NCI-H460 (cell line): ENCODE data around the gene DSC2. TPM values are rescaled to one million over a fixed set of nuclear protein-coding genes. Genes with fewer than 3 reads are reported as not detected.
"Not testable (repeated sequence)": the region's sequence is repeated elsewhere in the genome, so short reads cannot be mapped to it uniquely, and the experiment has no call there.

ENCODE experiments used
- DNase-seq: peaks from one replicate; pipeline ENCODE4 v3.0.0-alpha.2; 2016; ENCODE audit warnings: low read depth; ENCODE audit errors: extremely low read depth
- total RNA-seq: library from RNA; depleted of rRNA; stranded (reverse); fragments of >200 nt; shearing (Covaris generic); gene quantifications from 2 replicates; pipeline ENCODE4 v1.2.3, GENCODE V29; 2014; rRNA removed

The DSC2 gene
- total RNA-seq, 1 experiment from 2014 or later, result 15.1 TPM

DNA sequence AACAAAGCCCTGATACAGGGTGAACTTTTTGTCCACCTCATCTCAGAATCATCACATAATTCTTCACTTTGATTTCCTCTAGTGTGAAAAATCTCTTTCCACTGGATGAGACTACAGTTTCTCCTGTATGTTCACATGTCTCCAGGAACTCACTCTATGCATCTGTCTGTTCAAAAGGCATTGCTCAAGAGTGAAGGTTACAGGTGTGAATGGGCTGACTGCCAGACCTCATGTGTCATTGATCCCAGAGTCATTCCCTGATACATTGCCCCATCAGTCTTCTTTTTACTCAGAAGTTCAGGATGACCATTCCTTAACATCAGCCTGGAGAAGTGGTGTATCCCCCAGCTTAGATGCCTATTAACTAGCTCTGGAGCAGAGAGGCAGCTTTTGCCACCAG, 55.3 kb downstream of the DSC2 start:
- DNase-seq, result no peak

DNA sequence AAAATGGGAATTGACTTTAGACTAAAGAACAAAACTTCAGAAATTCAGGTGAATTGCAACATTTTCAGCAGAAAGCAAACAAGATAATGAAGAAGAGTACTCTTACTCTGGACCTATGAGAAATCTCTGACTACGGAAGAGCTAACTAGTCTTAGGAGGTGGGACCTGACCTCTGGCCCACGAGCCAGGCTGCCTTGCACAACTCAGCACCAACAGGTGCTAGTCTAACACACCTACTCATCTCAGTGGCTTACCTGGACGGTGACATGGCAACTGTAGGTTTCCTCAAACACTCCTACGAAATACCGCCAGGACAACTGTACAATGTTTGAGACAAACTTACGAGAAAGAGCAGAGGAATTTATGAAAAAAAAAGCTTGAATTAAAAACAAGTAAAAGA, 56.6 kb downstream of the DSC2 start:
- no peak for DNase-seq

DNA sequence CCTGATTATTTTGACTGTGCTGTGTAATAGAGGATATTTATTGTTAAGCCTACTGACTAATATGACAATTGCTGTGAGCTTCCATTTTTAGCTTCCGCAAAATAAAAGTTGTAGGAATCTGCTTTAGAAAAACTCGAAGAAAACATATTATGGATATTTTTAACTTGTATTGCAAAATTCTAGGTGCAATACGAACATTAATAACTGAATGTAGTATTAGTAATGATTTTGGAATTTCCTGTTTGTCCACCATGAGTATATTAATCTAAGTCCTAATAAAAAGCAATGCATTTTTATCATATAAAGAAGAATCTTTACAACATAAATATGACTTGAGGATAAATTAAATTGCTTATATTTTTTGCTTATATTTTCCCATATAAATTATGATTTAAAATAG, 57.3 kb downstream of the DSC2 start:
- no peak for DNase-seq

DNA sequence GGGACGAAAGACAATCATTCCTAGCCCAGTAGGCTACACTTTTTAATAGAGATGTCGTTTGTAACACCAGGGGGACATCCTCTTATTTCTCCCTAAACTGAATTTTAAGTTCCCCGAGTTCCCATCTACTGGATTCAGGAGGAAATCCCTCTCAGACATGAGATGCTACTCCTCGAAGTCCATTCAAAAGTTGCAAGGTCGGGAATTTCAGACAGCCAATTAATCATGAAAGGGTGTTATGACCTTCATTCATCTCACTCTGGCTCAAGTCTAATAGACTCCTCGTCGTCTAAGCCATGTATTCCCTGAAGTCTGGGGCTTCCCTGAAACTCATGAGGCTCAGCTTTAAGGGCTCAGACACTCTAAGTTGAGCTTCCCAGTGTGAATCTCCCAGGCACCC, 58.5 kb downstream of the DSC2 start:
- DNase-seq, result no peak

- DNase-seq, result peak; percentile 19
Measured at GRCh38 chr18:31042406-31043181, 59.6 kb downstream of the DSC2 start, which contains the start of gene DSC3. Gene DSC3 (minus strand): TSS chr18:31042742. CDS start chr18:31042660, 82 bp downstream.

GRCh38 chr18:31042084-31042405, 60.2 kb downstream of the DSC2 start:
- DNase-seq, result no peak

- no peak for DNase-seq
Measured at GRCh38 chr18:31041271-31042083, 60.7 kb downstream of the DSC2 start.

DNA sequence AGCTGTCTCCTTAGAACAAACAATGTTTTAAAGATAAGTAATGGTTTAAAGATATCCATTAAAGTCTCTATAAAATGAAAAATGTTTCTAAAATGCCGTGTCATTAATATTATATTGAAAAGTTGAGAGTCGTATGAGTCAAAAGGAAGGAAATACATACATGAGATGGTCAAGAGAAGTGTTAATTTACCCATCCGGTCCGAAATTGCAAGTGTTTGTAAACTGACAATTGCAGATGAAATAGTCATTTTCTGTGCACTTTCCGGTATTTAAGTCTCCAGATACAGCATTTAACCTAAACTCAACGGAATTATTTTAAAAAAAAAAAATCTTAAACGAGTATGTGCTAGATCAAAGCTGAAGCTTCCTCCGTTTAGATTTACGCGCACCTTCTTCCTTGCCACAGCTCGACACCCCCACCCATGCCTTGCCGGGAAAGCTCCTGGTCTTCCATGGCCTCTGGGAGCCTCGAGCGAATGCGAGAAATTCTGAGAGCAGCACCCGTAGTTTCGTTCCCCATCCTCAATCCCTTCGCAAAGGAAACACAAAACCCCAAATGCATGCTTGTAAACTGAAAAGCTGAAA, 61.4 kb downstream of the DSC2 start:
- DNase-seq, result no peak

DNA sequence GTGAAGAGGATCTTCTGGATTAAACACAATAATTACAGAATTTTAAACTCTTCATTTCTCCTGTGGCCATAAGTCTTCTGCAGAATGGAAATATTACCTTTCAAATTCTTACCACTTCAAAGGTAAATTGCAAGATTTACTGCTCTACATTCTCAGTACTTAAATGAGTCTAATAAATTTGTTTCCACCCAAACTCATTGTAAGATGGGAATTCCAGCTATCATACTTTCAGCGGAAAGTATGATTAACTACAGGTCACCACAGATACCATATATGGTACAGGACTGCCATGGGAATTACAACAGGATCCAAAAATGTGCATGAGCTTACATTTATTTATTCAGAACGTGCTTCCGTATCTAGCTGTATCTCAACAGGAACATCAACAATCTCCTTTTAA, 62.8 kb downstream of the DSC2 start:
- no peak for DNase-seq

DNA sequence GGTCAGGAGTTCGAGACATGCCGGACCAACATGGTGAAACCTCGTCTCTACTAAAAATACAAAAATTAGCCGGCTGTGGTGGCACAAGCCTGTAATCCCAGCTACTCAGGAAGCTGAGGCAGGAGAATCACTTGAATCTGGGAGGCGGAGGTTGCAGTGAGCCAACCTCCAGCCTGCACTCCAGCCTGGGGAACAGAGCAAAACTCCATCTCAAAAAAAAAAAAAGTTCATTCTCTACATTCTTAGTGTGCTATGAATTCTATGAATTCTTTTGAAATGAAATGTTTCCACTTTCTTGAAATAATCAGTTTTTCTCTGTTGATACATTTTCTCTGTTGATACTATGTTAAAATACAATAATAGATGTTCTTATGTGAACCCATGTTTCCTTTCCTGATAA, 64.5 kb downstream of the DSC2 start:
- not testable (repeated sequence) for DNase-seq

DNA sequence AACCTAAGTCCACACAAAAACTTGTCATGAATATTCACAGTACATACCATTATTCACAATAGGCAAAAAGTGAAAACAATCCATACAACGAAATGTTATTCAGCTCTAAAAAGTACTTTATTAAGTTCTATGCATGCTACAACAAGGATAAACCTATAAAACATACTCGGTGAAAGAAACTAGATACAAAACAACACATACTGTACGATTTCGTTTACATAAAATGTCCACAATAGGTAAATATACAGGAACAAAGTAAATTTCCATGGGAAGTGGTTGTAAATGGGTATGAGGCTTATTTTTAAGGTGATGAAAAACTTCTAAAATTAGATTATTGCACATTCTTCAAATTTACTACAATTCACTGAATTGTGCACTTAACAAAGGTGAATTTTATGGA, 67.7 kb downstream of the DSC2 start:
- no peak for DNase-seq

GRCh38 chr18:31030574-31031278, 71.5 kb downstream of the DSC2 start:
- no peak for DNase-seq

DNA sequence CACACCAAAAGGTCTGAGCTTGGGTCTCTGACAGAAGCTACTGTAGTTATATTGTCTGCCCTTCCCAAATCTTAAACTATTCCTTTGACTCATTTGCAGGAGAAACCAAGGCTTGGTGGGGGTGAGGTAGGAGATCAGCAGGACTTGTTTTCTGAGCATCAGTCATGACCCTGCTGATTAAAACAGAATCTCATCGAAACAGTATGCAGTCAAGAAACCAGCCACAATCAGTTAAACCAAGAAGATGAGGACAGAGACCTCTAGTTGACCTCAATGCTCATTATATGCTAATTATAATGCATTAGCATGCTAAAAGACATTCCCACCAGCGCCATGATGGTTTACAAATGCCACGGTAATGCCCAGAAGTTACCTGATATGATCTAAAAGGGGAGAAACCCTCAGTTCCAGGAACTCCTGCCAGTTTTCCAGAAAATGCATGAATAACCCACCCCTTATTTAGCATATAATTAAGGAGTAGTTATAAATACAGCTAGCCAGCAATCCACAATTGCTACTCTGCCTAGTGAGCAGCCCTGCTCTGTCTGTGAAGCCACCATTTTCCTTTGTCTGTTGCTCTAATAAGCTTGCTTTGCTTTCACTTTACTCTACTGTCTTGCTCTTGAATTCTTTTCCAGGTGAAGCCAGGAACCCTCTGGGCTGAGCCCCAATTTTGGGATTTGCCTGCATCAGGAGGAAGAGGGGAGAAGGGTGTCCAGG, 86.3 kb downstream of the DSC2 start:
- DNase-seq, result no peak

DNA sequence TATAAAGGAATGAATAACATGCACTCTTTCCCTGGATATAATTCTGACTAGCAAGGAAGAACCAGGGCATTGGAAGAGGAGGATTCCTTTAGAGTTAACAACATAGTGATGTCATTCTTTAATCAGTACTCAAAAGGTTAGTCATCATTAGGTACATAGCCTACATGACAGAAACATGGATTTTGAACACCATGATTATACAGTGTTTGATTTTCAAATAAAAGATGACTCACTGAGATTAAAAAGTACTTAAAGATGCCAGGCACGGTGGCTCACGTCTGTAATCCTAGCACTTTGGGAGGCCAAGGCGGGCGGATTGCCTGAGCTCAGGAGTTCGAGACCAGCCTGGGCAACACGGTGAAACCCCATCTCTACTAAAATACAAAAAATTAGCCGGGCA, 90.8 kb downstream of the DSC2 start:
- not testable (repeated sequence) for DNase-seq

GRCh38 chr18:31010601-31011000, 91.6 kb downstream of the DSC2 start:
- DNase-seq, result no peak

Other genes with a start within 250 kb of the DSC2 start
- 1.7 and 2.1 TPM in 2 replicates for gene DSC3, start 59.7 kb downstream of the DSC2 start, total RNA-seq
- 0.10 and 0.14 TPM in 2 replicates for gene DSC1, start 60.4 kb upstream of the DSC2 start, total RNA-seq
- gene DSG1, start 215.7 kb upstream of the DSC2 start, total RNA-seq, result 0.02 TPM in 1 of 2 replicates, not detected in the other